ENCODE data around the gene UGT1A1. TPM values are rescaled to one million over a fixed set of nuclear protein-coding genes. Genes with fewer than 3 reads are reported as not detected.

UGT1A1 gene
- total and polyA plus RNA-seq, 7 experiments from 2014 or later: not detected

DNA sequence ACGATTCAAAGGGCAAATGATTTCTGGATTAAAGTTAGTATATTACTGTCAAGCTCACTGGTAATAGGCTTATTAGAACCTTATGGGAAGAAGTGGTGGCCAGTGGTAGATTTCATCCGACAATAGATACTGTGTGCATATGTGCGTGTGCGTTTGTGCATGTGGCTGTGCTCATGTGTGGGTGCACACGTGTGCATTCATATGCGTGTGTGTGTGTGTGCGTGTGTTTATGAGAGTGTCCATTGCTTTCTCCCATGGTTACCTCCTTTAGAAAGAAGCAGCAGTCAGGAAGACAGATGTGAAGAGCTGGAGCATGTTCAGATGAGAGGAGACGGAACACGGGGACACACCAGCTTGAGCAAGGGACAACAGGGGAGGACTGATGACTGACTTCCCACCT, 9.2 kb downstream of the UGT1A1 start:
- CTCF ChIA-PET: interaction anchor here (0.6 kb wide), 1 partner anchor 166 kb away, joined by 3 read pairs; no protein-coding TSS in a partner anchor

DNA sequence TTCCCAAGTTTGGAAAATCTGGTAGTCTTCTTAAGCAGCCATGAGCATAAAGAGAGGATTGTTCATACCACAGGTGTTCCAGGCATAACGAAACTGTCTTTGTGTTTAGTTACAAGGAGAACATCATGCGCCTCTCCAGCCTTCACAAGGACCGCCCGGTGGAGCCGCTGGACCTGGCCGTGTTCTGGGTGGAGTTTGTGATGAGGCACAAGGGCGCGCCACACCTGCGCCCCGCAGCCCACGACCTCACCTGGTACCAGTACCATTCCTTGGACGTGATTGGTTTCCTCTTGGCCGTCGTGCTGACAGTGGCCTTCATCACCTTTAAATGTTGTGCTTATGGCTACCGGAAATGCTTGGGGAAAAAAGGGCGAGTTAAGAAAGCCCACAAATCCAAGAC, 12.1 kb downstream of the UGT1A1 start:
- H3K27me3 Mint-ChIP-seq: peaks cover 9 to 21% (median 17%) of the 10 kb centered on the region in 5 donors
- H3K9me3 ChIP-seq (ENCODE audit: control insufficient read depth in 2 of 3, low read length in 3 of 3): no peaks in the 10 kb centered on the region
- no peak overlapping the region for H3K4me3 Mint-ChIP-seq
- ATAC-seq (no peak), DNase-seq (no peak)
- H3K9me3 Mint-ChIP-seq: peaks cover 0 to 17% (median 9%) of the 10 kb centered on the region in 11 donors
- ChIA-PET CTCF (no interaction called here), POLR2A (no interaction called here)
- H3K36me3 Mint-ChIP-seq: peaks cover 0 to 6% (median 0%) of the 10 kb centered on the region in 5 donors
- H3K27ac Mint-ChIP-seq: no peak overlapping the region
- no peaks in the 10 kb centered on the region for H3K27me3 ChIP-seq (ENCODE audit: control insufficient read depth in 2 of 2, insufficient read depth in 2 of 2, low read length in 2 of 2)
- H3K4me3 ChIP-seq (ENCODE audit: low read length): no peak overlapping the region
- intact Hi-C loops (cut with micrococcal nuclease): no loop called here
- H3K27ac ChIP-seq (ENCODE audit: low read depth, low read length): no peak overlapping the region
- no peaks in the 10 kb centered on the region for H3K36me3 ChIP-seq (ENCODE audit: control insufficient read depth in 2 of 3, insufficient read depth in 3 of 3, low read length in 3 of 3)
- no peaks in the 10 kb centered on the region for H3K4me1 ChIP-seq (ENCODE audit: control insufficient read depth in 2 of 2, insufficient read depth in 2 of 2, low read length in 2 of 2)
- no peaks in the 10 kb centered on the region for H3K4me1 Mint-ChIP-seq

More for the DNA sequence above, 9.2 kb downstream of the UGT1A1 start:
- Histone ChIP-seq H3K4me1 (ENCODE audit: control insufficient read depth in 2 of 2, insufficient read depth in 2 of 2, low read length in 2 of 2) (no peaks in the 10 kb centered on the region), H3K27ac (ENCODE audit: low read depth, low read length) (no peak overlapping the region), H3K36me3 (ENCODE audit: control insufficient read depth in 2 of 3, insufficient read depth in 3 of 3, low read length in 3 of 3) (no peaks in the 10 kb centered on the region), H3K27me3 (ENCODE audit: control insufficient read depth in 2 of 2, insufficient read depth in 2 of 2, low read length in 2 of 2) (no peaks in the 10 kb centered on the region), H3K4me3 (ENCODE audit: low read length) (no peak overlapping the region), H3K9me3 (ENCODE audit: control insufficient read depth in 2 of 3, low read length in 3 of 3) (no peaks in the 10 kb centered on the region)
- H3K4me1 Mint-ChIP-seq: no peaks in the 10 kb centered on the region
- DNase-seq (no peak), ATAC-seq (no peak)
- no peak overlapping the region for H3K27ac Mint-ChIP-seq
- H3K36me3 Mint-ChIP-seq: no peaks in the 10 kb centered on the region
- POLR2A ChIA-PET: no interaction called here
- peaks cover 0 to 3% (median 0%) of the 10 kb centered on the region in 11 donors for H3K9me3 Mint-ChIP-seq
- intact Hi-C loops (cut with micrococcal nuclease): no loop called here
- no peak overlapping the region for H3K4me3 Mint-ChIP-seq
- H3K27me3 Mint-ChIP-seq: peaks cover 9 to 32% (median 19%) of the 10 kb centered on the region in 5 donors

DNA sequence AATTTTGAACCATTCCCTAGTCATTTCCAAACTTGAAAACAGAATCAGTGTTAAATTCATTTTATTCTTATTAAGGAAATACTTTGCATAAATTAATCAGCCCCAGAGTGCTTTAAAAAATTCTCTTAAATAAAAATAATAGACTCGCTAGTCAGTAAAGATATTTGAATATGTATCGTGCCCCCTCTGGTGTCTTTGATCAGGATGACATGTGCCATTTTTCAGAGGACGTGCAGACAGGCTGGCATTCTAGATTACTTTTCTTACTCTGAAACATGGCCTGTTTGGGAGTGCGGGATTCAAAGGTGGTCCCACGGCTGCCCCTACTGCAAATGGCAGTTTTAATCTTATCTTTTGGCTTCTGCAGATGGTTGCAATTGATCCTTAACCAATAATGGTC, 12.5 kb downstream of the UGT1A1 start:
- H3K4me3 ChIP-seq (ENCODE audit: low read length): no peak overlapping the region
- Mint-ChIP-seq H3K27me3 (peaks cover 9 to 24% (median 16%) of the 10 kb centered on the region in 5 donors), H3K4me3 (no peak overlapping the region), H3K4me1 (no peaks in the 10 kb centered on the region), H3K36me3 (peaks cover 0 to 6% (median 0%) of the 10 kb centered on the region in 5 donors), H3K9me3 (peaks cover 0 to 19% (median 10%) of the 10 kb centered on the region in 11 donors), H3K27ac (no peak overlapping the region)
- ChIA-PET POLR2A (no interaction called here), CTCF (no interaction called here)
- H3K9me3 ChIP-seq (ENCODE audit: control insufficient read depth in 2 of 3, low read length in 3 of 3): no peaks in the 10 kb centered on the region
- H3K4me1 ChIP-seq (ENCODE audit: control insufficient read depth in 2 of 2, insufficient read depth in 2 of 2, low read length in 2 of 2): no peaks in the 10 kb centered on the region
- DNase-seq: no peak
- intact Hi-C loops (cut with micrococcal nuclease): no loop called here
- no peaks in the 10 kb centered on the region for H3K36me3 ChIP-seq (ENCODE audit: control insufficient read depth in 2 of 3, insufficient read depth in 3 of 3, low read length in 3 of 3)
- H3K27ac ChIP-seq (ENCODE audit: low read depth, low read length): no peak overlapping the region
- ATAC-seq: no peak
- no peaks in the 10 kb centered on the region for H3K27me3 ChIP-seq (ENCODE audit: control insufficient read depth in 2 of 2, insufficient read depth in 2 of 2, low read length in 2 of 2)

DNA sequence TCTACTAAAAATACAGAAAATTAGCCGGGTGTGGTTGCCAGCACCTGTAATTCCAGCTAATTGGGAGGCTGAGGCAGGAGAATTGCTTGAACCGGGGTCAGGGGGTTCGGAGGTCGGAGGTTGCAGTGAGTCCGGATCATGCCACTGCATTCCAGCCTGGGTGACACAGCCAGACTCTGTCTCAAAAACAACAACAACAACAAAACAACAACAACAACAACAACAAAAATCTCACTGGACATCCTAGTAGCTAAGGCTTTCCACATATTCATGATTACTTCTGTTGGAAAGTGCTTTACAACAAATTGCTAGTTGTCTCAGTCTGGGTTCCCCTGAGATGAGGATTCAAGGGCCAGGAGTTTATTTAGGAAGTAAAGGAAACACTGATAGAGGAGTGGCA, 13.8 kb downstream of the UGT1A1 start:
- ATAC-seq (no peak), DNase-seq (no peak)
- Histone ChIP-seq H3K4me1 (ENCODE audit: control insufficient read depth in 2 of 2, insufficient read depth in 2 of 2, low read length in 2 of 2) (no peaks in the 10 kb centered on the region), H3K36me3 (ENCODE audit: control insufficient read depth in 2 of 3, insufficient read depth in 3 of 3, low read length in 3 of 3) (no peaks in the 10 kb centered on the region), H3K27me3 (ENCODE audit: control insufficient read depth in 2 of 2, insufficient read depth in 2 of 2, low read length in 2 of 2) (no peaks in the 10 kb centered on the region), H3K4me3 (ENCODE audit: low read length) (no peak overlapping the region), H3K27ac (ENCODE audit: low read depth, low read length) (no peak overlapping the region), H3K9me3 (ENCODE audit: control insufficient read depth in 2 of 3, low read length in 3 of 3) (no peaks in the 10 kb centered on the region)
- ChIA-PET CTCF (no interaction called here), POLR2A (no interaction called here)
- peaks cover 6 to 33% (median 18%) of the 10 kb centered on the region in 5 donors for H3K27me3 Mint-ChIP-seq
- H3K27ac Mint-ChIP-seq: no peak overlapping the region
- peaks cover 0 to 24% (median 12%) of the 10 kb centered on the region in 11 donors for H3K9me3 Mint-ChIP-seq
- no peak overlapping the region for H3K4me3 Mint-ChIP-seq
- intact Hi-C loops (cut with micrococcal nuclease): no loop called here
- H3K4me1 Mint-ChIP-seq: no peaks in the 10 kb centered on the region
- peaks cover 0 to 6% (median 0%) of the 10 kb centered on the region in 5 donors for H3K36me3 Mint-ChIP-seq

DNA sequence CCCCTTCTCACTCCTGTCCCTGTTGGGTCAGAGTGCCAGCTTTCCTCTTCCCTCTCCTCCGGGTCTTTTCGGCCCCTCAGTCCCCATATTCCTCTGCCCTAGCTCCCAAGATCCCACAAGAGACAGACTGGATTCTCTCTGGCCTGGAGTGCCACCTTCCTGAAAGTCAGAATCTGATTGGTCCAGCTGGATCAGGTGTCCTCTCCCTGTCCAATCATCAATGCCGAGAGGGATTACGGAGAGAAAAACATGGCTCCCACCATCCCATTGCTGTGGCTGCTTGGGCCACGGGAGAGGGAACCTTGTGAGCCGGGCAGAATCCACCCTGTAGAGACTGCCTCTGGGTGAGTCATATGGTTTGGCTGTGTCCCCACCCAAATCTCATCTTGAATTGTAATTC, 15.3 kb downstream of the UGT1A1 start:
- no peak overlapping the region for H3K4me3 Mint-ChIP-seq
- no peaks in the 10 kb centered on the region for H3K4me1 Mint-ChIP-seq
- peaks cover 0 to 24% (median 12%) of the 10 kb centered on the region in 11 donors for H3K9me3 Mint-ChIP-seq
- peaks cover 0 to 6% (median 0%) of the 10 kb centered on the region in 5 donors for H3K36me3 Mint-ChIP-seq
- no peaks in the 10 kb centered on the region for H3K4me1 ChIP-seq (ENCODE audit: control insufficient read depth in 2 of 2, insufficient read depth in 2 of 2, low read length in 2 of 2)
- POLR2A ChIA-PET: no interaction called here
- no peaks in the 10 kb centered on the region for H3K27me3 ChIP-seq (ENCODE audit: control insufficient read depth in 2 of 2, insufficient read depth in 2 of 2, low read length in 2 of 2)
- H3K27me3 Mint-ChIP-seq: peaks cover 6 to 40% (median 19%) of the 10 kb centered on the region in 5 donors
- H3K36me3 ChIP-seq (ENCODE audit: control insufficient read depth in 2 of 3, insufficient read depth in 3 of 3, low read length in 3 of 3): no peaks in the 10 kb centered on the region
- H3K27ac ChIP-seq (ENCODE audit: low read depth, low read length): no peak overlapping the region
- no peak for ATAC-seq
- H3K9me3 ChIP-seq (ENCODE audit: control insufficient read depth in 2 of 3, low read length in 3 of 3): no peaks in the 10 kb centered on the region
- CTCF ChIA-PET: no interaction called here
- DNase-seq: no peak
- intact Hi-C loops (cut with micrococcal nuclease): no loop called here
- no peak overlapping the region for H3K27ac Mint-ChIP-seq
- no peak overlapping the region for H3K4me3 ChIP-seq (ENCODE audit: low read length)

DNA sequence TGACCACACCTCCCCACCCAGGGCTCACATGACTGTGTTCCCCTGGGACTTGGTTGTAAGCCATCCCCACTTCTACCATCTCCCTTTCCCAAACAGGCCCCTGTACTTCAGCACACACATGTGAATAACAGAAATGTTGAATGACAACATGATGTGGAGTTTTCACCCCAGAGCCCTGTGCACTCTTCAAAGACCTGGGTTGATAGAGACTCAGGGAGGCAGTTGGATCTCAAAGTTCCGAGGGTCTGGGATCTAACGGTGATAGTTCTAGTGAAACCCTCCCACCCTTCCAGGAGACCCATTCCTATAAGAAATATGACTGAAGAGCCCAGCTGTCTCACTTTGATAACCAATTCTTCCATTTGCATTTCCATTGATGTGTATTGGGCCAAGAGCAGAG, 18.0 kb downstream of the UGT1A1 start, which contains the start of gene MROH2A:
Gene MROH2A (plus strand): TSS at position 301 of the 400 bp plus-strand sequence. CDS start 1,029 bp downstream, outside the sequence.
- no peak within 1 kb of the TSS for H3K27ac ChIP-seq (ENCODE audit: low read depth, low read length)
- no peaks in the 10 kb centered on the region for H3K4me1 ChIP-seq (ENCODE audit: control insufficient read depth in 2 of 2, insufficient read depth in 2 of 2, low read length in 2 of 2)
- no peak within 1 kb of the TSS for H3K4me3 Mint-ChIP-seq
- no peaks in the 10 kb centered on the region for H3K36me3 ChIP-seq (ENCODE audit: control insufficient read depth in 2 of 3, insufficient read depth in 3 of 3, low read length in 3 of 3)
- intact Hi-C loops (cut with micrococcal nuclease): no loop called here
- H3K27ac Mint-ChIP-seq: no peak within 1 kb of the TSS
- no peaks in the 10 kb centered on the region for H3K27me3 ChIP-seq (ENCODE audit: control insufficient read depth in 2 of 2, insufficient read depth in 2 of 2, low read length in 2 of 2)
- CTCF ChIA-PET: no interaction called here
- peaks cover 0 to 6% (median 0%) of the 10 kb centered on the region in 5 donors for H3K36me3 Mint-ChIP-seq
- ATAC-seq (no peak), DNase-seq (no peak)
- H3K27me3 Mint-ChIP-seq: peaks cover 12 to 46% (median 33%) of the 10 kb centered on the region in 5 donors
- no peak within 1 kb of the TSS for H3K4me3 ChIP-seq (ENCODE audit: low read length)
- peaks cover 0 to 29% (median 13%) of the 10 kb centered on the region in 11 donors for H3K9me3 Mint-ChIP-seq
- no peaks in the 10 kb centered on the region for H3K9me3 ChIP-seq (ENCODE audit: control insufficient read depth in 2 of 3, low read length in 3 of 3)
- POLR2A ChIA-PET: no interaction called here
- H3K4me1 Mint-ChIP-seq: no peaks in the 10 kb centered on the region

DNA sequence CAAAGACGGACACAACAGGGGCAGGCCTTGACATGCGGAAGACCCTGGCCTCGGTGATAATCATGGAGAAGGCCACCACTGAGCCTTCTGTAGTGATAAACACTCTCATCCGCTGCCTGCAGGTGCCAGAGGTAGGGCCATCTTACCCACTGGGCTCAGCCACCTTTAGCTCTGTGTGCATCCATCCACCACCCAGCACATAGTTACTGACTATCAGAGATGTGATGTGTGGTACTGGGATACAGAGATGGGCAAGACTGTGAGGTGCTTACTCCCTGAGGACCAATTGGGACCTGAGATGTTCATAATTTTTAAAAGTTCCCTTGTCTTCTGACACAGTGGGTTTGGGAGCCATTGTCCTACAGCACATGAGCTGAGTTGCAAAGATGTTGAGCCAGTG, 19.7 kb downstream of the UGT1A1 start:
- DNase-seq (no peak), ATAC-seq (no peak)
- ChIA-PET CTCF (no interaction called here), POLR2A (no interaction called here)
- Mint-ChIP-seq H3K9me3 (peaks cover 0 to 29% (median 13%) of the 10 kb centered on the region in 11 donors), H3K27me3 (peaks cover 12 to 55% (median 36%) of the 10 kb centered on the region in 5 donors), H3K4me1 (no peaks in the 10 kb centered on the region), H3K36me3 (peaks cover 0 to 6% (median 0%) of the 10 kb centered on the region in 5 donors), H3K27ac (no peak overlapping the region), H3K4me3 (no peak overlapping the region)
- Histone ChIP-seq H3K4me3 (ENCODE audit: low read length) (no peak overlapping the region), H3K36me3 (ENCODE audit: control insufficient read depth in 2 of 3, insufficient read depth in 3 of 3, low read length in 3 of 3) (no peaks in the 10 kb centered on the region), H3K27me3 (ENCODE audit: control insufficient read depth in 2 of 2, insufficient read depth in 2 of 2, low read length in 2 of 2) (no peaks in the 10 kb centered on the region), H3K4me1 (ENCODE audit: control insufficient read depth in 2 of 2, insufficient read depth in 2 of 2, low read length in 2 of 2) (no peaks in the 10 kb centered on the region), H3K9me3 (ENCODE audit: control insufficient read depth in 2 of 3, low read length in 3 of 3) (no peaks in the 10 kb centered on the region), H3K27ac (ENCODE audit: low read depth, low read length) (no peak overlapping the region)
- intact Hi-C loops (cut with micrococcal nuclease): no loop called here

Data from naive thymus-derived CD4-positive, alpha-beta T cell (primary cell).